ENCODE results near the gene GRAP. TPM values are rescaled to one million over a fixed set of nuclear protein-coding genes. Genes with fewer than 3 reads are reported as not detected.

Gene GRAP
- total and polyA plus RNA-seq, 2 experiments from 2014 or later = 0.54 TPM; not detected in 1

GRCh38 chr17:19014628-19015215, 32.0 kb downstream of the GRAP start:
- no peaks in the 10 kb centered on the region for H3K27me3 ChIP-seq
- no peak for DNase-seq (ENCODE audit: low spot score)
- H3K27ac ChIP-seq = no peak overlapping the region
- no peak overlapping the region for H3K4me3 ChIP-seq
- no peak overlapping the region for H2AFZ ChIP-seq
- no peaks in the 10 kb centered on the region for H3K36me3 ChIP-seq (replicated peaks; ENCODE audit: insufficient read depth, low read depth)
- no peak for TF ChIP-seq EZH2phosphoT487 (IDR thresholded peaks at IDR 0.05; ENCODE audit: low read depth, severe bottlenecking, unreplicated experiment)
- TF ChIP-seq CTCF (IDR thresholded peaks at IDR 0.05; ENCODE audit: poor library complexity) = no peak
- TF ChIP-seq EZH2 (IDR thresholded peaks at IDR 0.05; ENCODE audit: borderline replicate concordance) = no peak
- WGBS (ENCODE audit: low lambda C conversion rate, missing lambda C conversion rate) = 86% methylated on average over 21 of the region's 29 CpGs
- H3K4me2 ChIP-seq = no peak overlapping the region
- no peaks in the 10 kb centered on the region for H4K20me1 ChIP-seq (ENCODE audit: insufficient read depth, poor library complexity, severe bottlenecking)
- H3K79me2 ChIP-seq = no peaks in the 10 kb centered on the region
- H3K9me3 ChIP-seq (ENCODE audit: low read depth) = no peaks in the 10 kb centered on the region
- H3K9me2 ChIP-seq (replicated peaks; ENCODE audit: insufficient read depth) = no peaks in the 10 kb centered on the region
- H3K4me1 ChIP-seq (ENCODE audit: insufficient read depth) = peaks cover 7% of the 10 kb centered on the region

DNA sequence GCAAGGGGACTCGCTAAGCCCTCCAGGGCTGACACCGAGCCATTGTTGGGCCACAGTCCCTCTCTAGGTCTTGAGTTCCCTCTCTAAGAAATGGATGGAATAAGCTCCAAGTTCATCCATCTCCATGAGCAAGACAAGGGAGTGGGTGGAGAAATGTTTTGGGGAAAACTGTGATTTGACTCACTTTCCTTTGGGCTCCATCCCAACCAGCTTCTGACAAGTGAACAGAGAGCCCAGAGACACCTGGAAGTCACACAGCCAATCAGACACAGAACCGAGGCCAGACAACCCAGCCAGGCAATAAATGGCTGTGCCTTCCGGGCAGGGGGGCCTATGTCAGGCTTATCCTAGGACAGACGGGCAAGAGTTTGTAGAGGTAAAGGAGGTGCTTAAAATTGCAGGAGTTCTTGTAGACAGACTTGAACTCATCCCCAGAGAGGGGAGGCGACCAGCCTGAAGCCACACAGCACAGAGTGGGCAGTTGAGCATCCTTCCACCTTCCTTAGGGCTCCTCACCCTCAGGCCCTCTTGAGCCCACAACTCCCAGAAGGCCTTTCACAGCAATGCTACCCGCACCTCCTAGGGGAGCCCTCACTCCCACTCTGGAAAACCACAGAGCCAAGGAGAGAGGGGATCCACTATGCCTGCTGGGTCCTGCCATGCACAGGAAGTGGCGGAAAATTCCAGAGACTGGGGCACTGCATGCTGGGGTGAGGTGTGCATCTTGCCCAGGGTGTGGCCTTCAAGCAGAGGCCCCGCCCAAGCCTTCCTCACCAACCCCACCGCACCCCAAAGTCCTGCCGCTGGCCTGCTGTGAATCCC, 32.7 kb downstream of the GRAP start:
- no peak overlapping the region for H3K4me3 ChIP-seq
- 92% methylated on average over 11 of the region's 11 CpGs for WGBS (ENCODE audit: low lambda C conversion rate, missing lambda C conversion rate)

GRCh38 chr17:19013226-19013625, 33.5 kb downstream of the GRAP start:
- no peak overlapping the region for H3K4me3 ChIP-seq
- no peak overlapping the region for H3K4me2 ChIP-seq
- H3K9me3 ChIP-seq (ENCODE audit: low read depth) = no peaks in the 10 kb centered on the region
- no peaks in the 10 kb centered on the region for H3K27me3 ChIP-seq
- WGBS (ENCODE audit: low lambda C conversion rate, missing lambda C conversion rate) = 99% methylated on average over 11 of the region's 12 CpGs
- DNase-seq (ENCODE audit: low spot score) = no peak
- no peaks in the 10 kb centered on the region for H4K20me1 ChIP-seq (ENCODE audit: insufficient read depth, poor library complexity, severe bottlenecking)
- H3K4me1 ChIP-seq (ENCODE audit: insufficient read depth) = peaks cover 7% of the 10 kb centered on the region
- H3K9me2 ChIP-seq (replicated peaks; ENCODE audit: insufficient read depth) = no peaks in the 10 kb centered on the region
- no peak overlapping the region for H2AFZ ChIP-seq
- TF ChIP-seq EZH2phosphoT487 (IDR thresholded peaks at IDR 0.05; ENCODE audit: low read depth, severe bottlenecking, unreplicated experiment) (no peak), EZH2 (IDR thresholded peaks at IDR 0.05; ENCODE audit: borderline replicate concordance) (no peak), CTCF (IDR thresholded peaks at IDR 0.05; ENCODE audit: poor library complexity) (no peak)
- no peak overlapping the region for H3K27ac ChIP-seq
- no peaks in the 10 kb centered on the region for H3K79me2 ChIP-seq
- H3K36me3 ChIP-seq (replicated peaks; ENCODE audit: insufficient read depth, low read depth) = no peaks in the 10 kb centered on the region

More for the DNA sequence above, 32.7 kb downstream of the GRAP start:
- Histone ChIP-seq H3K9me3 (ENCODE audit: low read depth) (no peaks in the 10 kb centered on the region), H3K36me3 (replicated peaks; ENCODE audit: insufficient read depth, low read depth) (no peaks in the 10 kb centered on the region), H4K20me1 (ENCODE audit: insufficient read depth, poor library complexity, severe bottlenecking) (no peaks in the 10 kb centered on the region), H3K4me1 (ENCODE audit: insufficient read depth) (peaks cover 7% of the 10 kb centered on the region), H3K27me3 (no peaks in the 10 kb centered on the region), H3K4me2 (no peak overlapping the region), H3K79me2 (no peaks in the 10 kb centered on the region), H3K9me2 (replicated peaks; ENCODE audit: insufficient read depth) (no peaks in the 10 kb centered on the region), H3K27ac (no peak overlapping the region), H2AFZ (no peak overlapping the region)
- TF ChIP-seq CTCF (IDR thresholded peaks at IDR 0.05; ENCODE audit: poor library complexity) (no peak), EZH2phosphoT487 (IDR thresholded peaks at IDR 0.05; ENCODE audit: low read depth, severe bottlenecking, unreplicated experiment) (no peak), EZH2 (IDR thresholded peaks at IDR 0.05; ENCODE audit: borderline replicate concordance) (no peak)
- no peak for DNase-seq (ENCODE audit: low spot score)
